ENCODE measurements around the gene LARP4B. TPM values are rescaled to one million over a fixed set of nuclear protein-coding genes. Genes with fewer than 3 reads are reported as not detected.

LARP4B gene
- total and polyA plus RNA-seq, 2 of the 13 experiments (the other 11 are each of a cell fraction or from before 2014, with no cell fraction given) = 19.5 to 30.2 TPM

GRCh38 chr10:970311-971149, 39.0 kb upstream of the LARP4B start (continued):
- no peak for TF ChIP-seq ZNF230 (CRISPR knock-in tag; IDR thresholded peaks at IDR 0.05)
- TF ChIP-seq TFE3 (CRISPR knock-in tag; IDR thresholded peaks at IDR 0.05) = no peak
- TF ChIP-seq ZFP36L1 (CRISPR knock-in tag; IDR thresholded peaks at IDR 0.05) = no peak
- no peak; the same call in 1 of the 2 replicates for TF ChIP-seq SP5 (CRISPR knock-in tag; IDR thresholded peaks at IDR 0.05; ENCODE audit: borderline replicate concordance, low read depth)
- no peak for TF ChIP-seq JUND (CRISPR knock-in tag; IDR thresholded peaks at IDR 0.05)
- no peak for TF ChIP-seq ZNF615 (CRISPR knock-in tag; IDR thresholded peaks at IDR 0.05; ENCODE audit: borderline replicate concordance)
- no peak for TF ChIP-seq ZSCAN31 (CRISPR knock-in tag; IDR thresholded peaks at IDR 0.05; ENCODE audit: low read depth)
- peak; percentile 87 for TF ChIP-seq TBX2 (CRISPR knock-in tag; IDR thresholded peaks at IDR 0.05; ENCODE audit: borderline replicate concordance)
- peak; percentile 88 for TF ChIP-seq GATAD2A (CRISPR knock-in tag; IDR thresholded peaks at IDR 0.05)
- no peak for TF ChIP-seq KDM5B (CRISPR knock-in tag; IDR thresholded peaks at IDR 0.05; ENCODE audit: borderline replicate concordance)
- TF ChIP-seq ZNF747 (CRISPR knock-in tag; IDR thresholded peaks at IDR 0.05; ENCODE audit: borderline replicate concordance) = no peak
- TF ChIP-seq SNAPC2 (CRISPR knock-in tag; IDR thresholded peaks at IDR 0.05) = no peak
- no peak for TF ChIP-seq PHF20 (CRISPR knock-in tag; IDR thresholded peaks at IDR 0.05)
- no peak for TF ChIP-seq ZNF282 (IDR thresholded peaks at IDR 0.05; ENCODE audit: partially characterized antibody)
- no peak for TF ChIP-seq HOXA7 (CRISPR knock-in tag; IDR thresholded peaks at IDR 0.05)
- TF ChIP-seq SIN3B (IDR thresholded peaks at IDR 0.05; ENCODE audit: low read length) = no peak
- TF ChIP-seq, protein P1, sequence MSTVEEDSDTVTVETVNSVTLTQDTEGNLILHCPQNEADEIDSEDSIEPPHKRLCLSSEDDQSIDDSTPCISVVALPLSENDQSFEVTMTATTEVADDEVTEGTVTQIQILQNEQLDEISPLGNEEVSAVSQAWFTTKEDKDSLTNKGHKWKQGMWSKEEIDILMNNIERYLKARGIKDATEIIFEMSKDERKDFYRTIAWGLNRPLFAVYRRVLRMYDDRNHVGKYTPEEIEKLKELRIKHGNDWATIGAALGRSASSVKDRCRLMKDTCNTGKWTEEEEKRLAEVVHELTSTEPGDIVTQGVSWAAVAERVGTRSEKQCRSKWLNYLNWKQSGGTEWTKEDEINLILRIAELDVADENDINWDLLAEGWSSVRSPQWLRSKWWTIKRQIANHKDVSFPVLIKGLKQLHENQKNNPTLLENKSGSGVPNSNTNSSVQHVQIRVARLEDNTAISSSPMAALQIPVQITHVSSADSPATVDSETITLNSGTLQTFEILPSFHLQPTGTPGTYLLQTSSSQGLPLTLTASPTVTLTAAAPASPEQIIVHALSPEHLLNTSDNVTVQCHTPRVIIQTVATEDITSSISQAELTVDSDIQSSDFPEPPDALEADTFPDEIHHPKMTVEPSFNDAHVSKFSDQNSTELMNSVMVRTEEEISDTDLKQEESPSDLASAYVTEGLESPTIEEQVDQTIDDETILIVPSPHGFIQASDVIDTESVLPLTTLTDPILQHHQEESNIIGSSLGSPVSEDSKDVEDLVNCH (CRISPR knock-in tag; IDR thresholded peaks at IDR 0.05) = no peak
- TF ChIP-seq, protein P2, sequence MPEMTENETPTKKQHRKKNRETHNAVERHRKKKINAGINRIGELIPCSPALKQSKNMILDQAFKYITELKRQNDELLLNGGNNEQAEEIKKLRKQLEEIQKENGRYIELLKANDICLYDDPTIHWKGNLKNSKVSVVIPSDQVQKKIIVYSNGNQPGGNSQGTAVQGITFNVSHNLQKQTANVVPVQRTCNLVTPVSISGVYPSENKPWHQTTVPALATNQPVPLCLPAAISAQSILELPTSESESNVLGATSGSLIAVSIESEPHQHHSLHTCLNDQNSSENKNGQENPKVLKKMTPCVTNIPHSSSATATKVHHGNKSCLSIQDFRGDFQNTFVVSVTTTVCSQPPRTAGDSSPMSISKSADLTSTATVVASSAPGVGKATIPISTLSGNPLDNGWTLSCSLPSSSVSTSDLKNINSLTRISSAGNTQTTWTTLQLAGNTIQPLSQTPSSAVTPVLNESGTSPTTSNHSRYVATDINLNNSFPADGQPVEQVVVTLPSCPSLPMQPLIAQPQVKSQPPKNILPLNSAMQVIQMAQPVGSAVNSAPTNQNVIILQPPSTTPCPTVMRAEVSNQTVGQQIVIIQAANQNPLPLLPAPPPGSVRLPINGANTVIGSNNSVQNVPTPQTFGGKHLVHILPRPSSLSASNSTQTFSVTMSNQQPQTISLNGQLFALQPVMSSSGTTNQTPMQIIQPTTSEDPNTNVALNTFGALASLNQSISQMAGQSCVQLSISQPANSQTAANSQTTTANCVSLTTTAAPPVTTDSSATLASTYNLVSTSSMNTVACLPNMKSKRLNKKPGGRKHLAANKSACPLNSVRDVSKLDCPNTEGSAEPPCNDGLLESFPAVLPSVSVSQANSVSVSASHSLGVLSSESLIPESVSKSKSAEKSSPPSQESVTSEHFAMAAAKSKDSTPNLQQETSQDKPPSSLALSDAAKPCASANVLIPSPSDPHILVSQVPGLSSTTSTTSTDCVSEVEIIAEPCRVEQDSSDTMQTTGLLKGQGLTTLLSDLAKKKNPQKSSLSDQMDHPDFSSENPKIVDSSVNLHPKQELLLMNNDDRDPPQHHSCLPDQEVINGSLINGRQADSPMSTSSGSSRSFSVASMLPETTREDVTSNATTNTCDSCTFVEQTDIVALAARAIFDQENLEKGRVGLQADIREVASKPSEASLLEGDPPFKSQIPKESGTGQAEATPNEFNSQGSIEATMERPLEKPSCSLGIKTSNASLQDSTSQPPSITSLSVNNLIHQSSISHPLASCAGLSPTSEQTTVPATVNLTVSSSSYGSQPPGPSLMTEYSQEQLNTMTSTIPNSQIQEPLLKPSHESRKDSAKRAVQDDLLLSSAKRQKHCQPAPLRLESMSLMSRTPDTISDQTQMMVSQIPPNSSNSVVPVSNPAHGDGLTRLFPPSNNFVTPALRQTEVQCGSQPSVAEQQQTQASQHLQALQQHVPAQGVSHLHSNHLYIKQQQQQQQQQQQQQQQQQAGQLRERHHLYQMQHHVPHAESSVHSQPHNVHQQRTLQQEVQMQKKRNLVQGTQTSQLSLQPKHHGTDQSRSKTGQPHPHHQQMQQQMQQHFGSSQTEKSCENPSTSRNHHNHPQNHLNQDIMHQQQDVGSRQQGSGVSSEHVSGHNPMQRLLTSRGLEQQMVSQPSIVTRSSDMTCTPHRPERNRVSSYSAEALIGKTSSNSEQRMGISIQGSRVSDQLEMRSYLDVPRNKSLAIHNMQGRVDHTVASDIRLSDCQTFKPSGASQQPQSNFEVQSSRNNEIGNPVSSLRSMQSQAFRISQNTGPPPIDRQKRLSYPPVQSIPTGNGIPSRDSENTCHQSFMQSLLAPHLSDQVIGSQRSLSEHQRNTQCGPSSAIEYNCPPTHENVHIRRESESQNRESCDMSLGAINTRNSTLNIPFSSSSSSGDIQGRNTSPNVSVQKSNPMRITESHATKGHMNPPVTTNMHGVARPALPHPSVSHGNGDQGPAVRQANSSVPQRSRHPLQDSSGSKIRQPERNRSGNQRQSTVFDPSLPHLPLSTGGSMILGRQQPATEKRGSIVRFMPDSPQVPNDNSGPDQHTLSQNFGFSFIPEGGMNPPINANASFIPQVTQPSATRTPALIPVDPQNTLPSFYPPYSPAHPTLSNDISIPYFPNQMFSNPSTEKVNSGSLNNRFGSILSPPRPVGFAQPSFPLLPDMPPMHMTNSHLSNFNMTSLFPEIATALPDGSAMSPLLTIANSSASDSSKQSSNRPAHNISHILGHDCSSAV (CRISPR knock-in tag; IDR thresholded peaks at IDR 0.05; ENCODE audit: borderline replicate concordance) = no peak
